Activated T-helper 1 cell treated with anti-CD3 and anti-CD28 coated beads, Interleukin-2, amount 50 U/mL, for 16 hours (primary cell): Measurements from ENCODE around the gene MSH4.
"Not testable (repeated sequence)": the region's sequence is repeated elsewhere in the genome, so short reads cannot be mapped to it uniquely, and the experiment has no call there.

Experiments used
- DNase-seq, 2 donors: peaks; one replicate each; pipeline ENCODE4 v3.0.0-alpha.2; 2020; ENCODE audit warnings: low read depth in 1 of 2, low spot score in 1 of 2

MSH4 gene

DNA sequence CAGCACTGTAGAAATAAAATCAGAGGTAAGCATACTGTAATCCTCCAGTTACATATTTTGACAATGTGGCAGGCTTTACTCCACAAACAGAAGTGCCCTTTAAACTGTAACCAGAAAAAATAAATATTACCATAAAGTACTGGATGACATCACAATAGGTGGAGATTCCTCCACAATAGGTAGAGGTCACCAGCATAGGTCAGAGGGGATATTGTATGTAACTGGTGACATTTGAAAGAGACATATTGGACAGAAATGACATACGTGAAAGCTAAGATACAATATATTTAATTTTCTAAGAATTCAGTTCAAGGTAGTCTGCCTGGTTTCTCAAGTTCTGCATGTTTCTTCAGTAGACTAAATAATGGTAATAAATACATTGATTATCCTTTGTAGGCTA lies 135.6 kb downstream of the MSH4 start, which contains the start of gene ASB17:
ASB17 (minus strand) TSS at position 101 of the 400 bp plus-strand sequence. CDS start 113 bp downstream, outside the sequence.
- no peak for DNase-seq

DNA sequence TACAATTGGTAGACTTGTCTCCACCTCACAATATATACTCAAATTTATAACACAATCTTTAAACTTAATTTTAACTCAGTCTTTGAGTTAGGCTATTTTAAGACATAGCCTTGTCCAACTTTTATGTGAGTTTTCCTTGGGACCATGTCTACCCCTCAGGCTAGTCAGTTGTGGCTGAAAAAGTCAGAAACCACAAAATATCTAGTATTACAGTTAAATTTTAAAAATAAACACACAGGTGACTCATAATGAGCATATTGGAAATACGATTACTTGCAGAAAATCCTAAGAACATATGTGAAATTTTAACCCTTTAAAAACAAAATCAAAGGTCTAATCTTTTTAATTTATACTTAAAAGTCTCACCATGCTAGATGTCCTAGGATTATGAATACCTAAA lies 140.4 kb downstream of the MSH4 start:
- DNase-seq = no peak

DNA sequence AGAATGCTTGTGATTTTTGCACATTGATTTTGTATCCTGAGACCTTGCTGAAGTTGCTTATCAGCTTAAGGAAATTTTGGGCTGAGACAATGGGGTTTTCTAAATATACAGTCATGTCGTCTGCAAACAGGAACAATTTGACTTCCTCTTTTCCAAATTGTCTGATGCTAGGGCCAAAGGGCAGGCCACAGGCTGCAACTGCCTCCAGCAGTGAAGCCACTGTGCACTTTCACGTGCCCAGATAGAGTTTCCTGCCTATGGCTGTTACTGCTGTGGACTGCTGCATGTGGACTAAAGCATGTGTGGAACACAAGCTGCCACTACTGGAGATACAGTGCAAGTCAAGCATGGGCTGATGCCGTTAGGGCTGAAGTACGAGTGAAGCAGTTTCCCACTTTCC lies 146.4 kb downstream of the MSH4 start:
- not testable (repeated sequence) for DNase-seq

DNA sequence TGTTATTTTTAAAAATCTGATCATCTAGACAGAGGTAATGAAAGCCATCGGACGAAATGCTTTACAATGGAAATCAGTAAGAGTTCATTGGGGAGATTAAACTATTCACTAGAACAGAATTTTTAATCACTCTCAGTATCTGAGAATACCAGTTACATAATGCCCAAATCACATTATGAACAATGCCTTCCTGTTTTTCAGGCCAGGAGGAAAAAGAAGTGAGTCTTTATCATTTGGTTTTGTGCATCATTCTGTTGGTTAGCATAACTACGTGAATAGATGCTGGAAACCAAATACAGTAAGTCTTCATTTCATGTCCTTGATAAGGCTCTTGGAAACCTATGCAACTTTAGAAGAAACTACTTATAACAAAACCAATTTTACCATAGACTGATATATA lies 153.5 kb downstream of the MSH4 start:
- no peak for DNase-seq

DNA sequence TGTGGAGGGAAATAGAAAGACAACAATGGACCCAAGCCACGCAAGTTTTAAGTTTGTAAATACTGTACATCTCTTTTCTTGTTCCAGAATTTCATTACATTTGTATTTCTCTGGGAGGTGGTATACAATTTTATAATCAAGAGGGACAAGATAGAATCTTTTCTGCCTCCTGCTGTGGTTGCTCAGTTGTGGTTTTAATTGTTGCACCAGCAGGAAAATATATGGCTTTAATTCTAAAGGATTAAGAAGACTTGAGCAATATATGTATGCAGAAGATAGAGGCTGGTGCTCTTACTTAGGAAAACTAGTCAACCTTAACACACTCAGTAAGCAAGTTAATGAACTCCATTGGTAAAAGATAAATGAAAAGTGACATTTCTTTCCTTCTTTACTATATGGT lies 155.3 kb downstream of the MSH4 start:
- no peak for DNase-seq

DNA sequence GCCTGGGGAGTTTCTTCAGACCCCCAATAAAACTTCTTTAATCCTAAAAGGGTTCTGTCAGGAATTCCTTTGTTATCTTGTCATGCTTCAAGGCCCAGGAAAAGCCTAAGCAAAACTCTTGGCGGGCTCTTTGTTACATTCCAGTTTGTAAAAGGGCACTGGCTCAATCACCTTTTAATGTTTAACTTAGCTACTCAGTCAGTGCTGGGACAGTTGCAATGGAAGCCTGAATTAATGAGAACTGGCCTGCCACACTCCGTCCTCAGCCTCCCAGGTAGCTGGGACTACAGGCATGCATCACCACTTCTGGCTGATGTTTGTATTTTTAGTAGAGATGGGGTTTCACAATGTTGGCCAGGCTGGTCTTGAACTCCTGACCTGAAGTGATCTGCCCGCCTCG lies 156.8 kb downstream of the MSH4 start:
- no peak for DNase-seq

DNA sequence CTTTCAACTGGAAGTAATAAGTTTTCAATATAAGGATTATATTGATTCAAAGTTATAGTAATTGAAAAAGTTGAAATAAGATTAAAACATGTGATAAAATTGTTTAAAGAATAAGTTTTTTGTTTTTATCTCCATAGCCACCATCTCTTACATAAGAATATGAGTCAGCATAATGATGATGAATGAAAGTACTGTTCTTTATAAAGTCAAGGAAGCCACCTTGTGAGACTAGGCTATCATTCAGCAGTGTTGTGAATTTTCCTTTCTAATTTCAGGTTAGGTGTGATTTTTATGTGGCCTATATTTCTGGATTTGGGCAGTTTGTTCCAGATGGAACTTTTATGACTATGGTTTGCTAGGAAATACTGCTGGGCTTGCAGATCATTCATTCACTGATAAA lies 157.9 kb downstream of the MSH4 start:
- DNase-seq = no peak
